ENCODE measurements around the gene POP4. TPM values are rescaled to one million over a fixed set of nuclear protein-coding genes. Genes with fewer than 3 reads are reported as not detected.
A peak's percentile ranks its signal among the peaks of the same experiment; 100 is the strongest.

Gene POP4
- total and polyA plus RNA-seq, 10 of the 15 experiments (the other 5 are each of a cell fraction or from before 2014, with no cell fraction given) = 52.1 to 231 (median 118) TPM

GRCh38 chr19:29576761-29577648 is 29.1 kb upstream of the POP4 start:
- Histone ChIP-seq H3K79me2 (ENCODE audit: control insufficient read depth, insufficient read depth, low read length) (no peaks in the 10 kb centered on the region), H3K9ac (ENCODE audit: control insufficient read depth, insufficient read depth, low read length) (no peak overlapping the region), H2AFZ (ENCODE audit: control insufficient read depth, low read depth, low read length) (no peak overlapping the region; the same call in none of the 2 replicates), H3K36me3 (ENCODE audit: control insufficient read depth in 2 of 2, insufficient read depth in 2 of 2, low read length in 1 of 2) (no peaks in the 10 kb centered on the region), H3K27me3 (replicated peaks in 1 of 2; ENCODE audit: control insufficient read depth in 2 of 2, insufficient read depth in 2 of 2, low read length in 1 of 2) (no peaks in the 10 kb centered on the region), H3K4me1 (ENCODE audit: control insufficient read depth, insufficient read depth, low read length) (peaks cover 15% of the 10 kb centered on the region), H3K4me2 (ENCODE audit: control insufficient read depth, insufficient read depth) (peak overlapping the region; percentile 10), H3K9me3 (replicated peaks; ENCODE audit: control insufficient read depth, insufficient read depth, low read length) (no peaks in the 10 kb centered on the region; the same call in 2 of the 3 replicates), H3K4me3 (no peak overlapping the region), H3K27ac (ENCODE audit: control insufficient read depth, insufficient read depth) (peak overlapping the region; percentile 4), H4K20me1 (ENCODE audit: control insufficient read depth, insufficient read depth) (no peaks in the 10 kb centered on the region)
- CTCF ChIA-PET = interaction anchor here (0.5 to 1.2 kb wide), 3 partner anchors 9 to 153 kb away, joined by 3 read pairs; no protein-coding TSS in a partner anchor
- POLR2A ChIA-PET = interaction anchor here (0.7 kb wide), 1 partner anchor 28 kb away, joined by 5 read pairs; no protein-coding TSS in a partner anchor
- RAD21 ChIA-PET (ENCODE audit: unreplicated experiment) = no interaction called here
- DNase-seq (ENCODE audit: low read depth, low spot score) = peak; percentile 34
- in situ Hi-C loops (cut with MboI) = no loop called here
- FAIRE-seq = peak; percentile 68
- WGBS (ENCODE audit: insufficient coverage, insufficient replicate concordance, low lambda C conversion rate, missing lambda C conversion rate) = 9% methylated on average over 15 of the region's 15 CpGs
- SMC1A ChIA-PET (ENCODE audit: uncharacterized antibody, unreplicated experiment) = no interaction called here
- TF ChIP-seq RFX5 (IDR thresholded peaks at IDR 0.05; ENCODE audit: low read depth, low read length) (no peak), JUNB (IDR thresholded peaks at IDR 0.05) (peak; percentile 21; the same call in 1 of the 2 replicates), POU2F2 (IDR thresholded peaks at IDR 0.05; ENCODE audit: borderline replicate concordance, low read depth, low read length) (peak; percentile 93; the same call in 2 of the 3 replicates), IRF4 (IDR thresholded peaks at IDR 0.05; ENCODE audit: low read depth, low read length) (0 out of 2 replicates have a peak, but pooled peaks have one; percentile 12), SPI1 (IDR thresholded peaks at IDR 0.05; ENCODE audit: borderline replicate concordance, insufficient read depth, low read depth, low read length) (peak; percentile 58; the same call in 1 of the 2 replicates), IKZF1 (conservative IDR thresholded peaks at IDR 0.05) (0 out of 2 replicates have a peak, but pooled peaks have one; percentile 36), RUNX3 (IDR thresholded peaks at IDR 0.05; ENCODE audit: low read length) (peak; percentile 8; the same call in 1 of the 2 replicates), CTCF (IDR thresholded peaks at IDR 0.05 in 2 of 3, conservative IDR thresholded peaks at IDR 0.05 in 1 of 3; ENCODE audit: control insufficient read depth in 2 of 3, extremely low read depth in 1 of 3, insufficient read depth in 1 of 3, low read depth in 3 of 3, low read length in 3 of 3) (no peak)
- no TSS peak for BruUV-seq (replicated peaks)
- intact Hi-C loops (cut with micrococcal nuclease; ENCODE audit: unreplicated experiment) = no loop called here
- peak; percentile 88 for ATAC-seq
